Loucy (cell line): ENCODE results near the gene SEC63.
"Not testable (repeated sequence)": the region's sequence is repeated elsewhere in the genome, so short reads cannot be mapped to it uniquely, and the experiment has no call there.

ENCODE experiments used
- H2AFZ ChIP-seq: fragments of 200-600 bp; sonication (generic); 2 replicates; pipeline ENCODE4 v1.6.0; 2016; ENCODE audit warnings: antibody characterized with exemption, mild to moderate bottlenecking, low read length, moderate library complexity
- H3F3A ChIP-seq: fragments of 200-600 bp; 2 replicates; pipeline ENCODE4 v1.6.0; 2016; ENCODE audit warnings: antibody characterized with exemption, low read depth, mild to moderate bottlenecking
- H3K27me3 ChIP-seq: fragments of 200-600 bp; sonication (generic); 2 replicates; pipeline ENCODE4 v1.6.1; 2014; ENCODE audit warnings: low read length, mild to moderate bottlenecking; ENCODE audit not compliant: insufficient read depth, poor library complexity, severe bottlenecking
- H3K36me3 ChIP-seq: fragments of 200-600 bp; sonication (generic); 2 replicates; pipeline ENCODE4 v1.6.1; 2016; ENCODE audit warnings: low read length; ENCODE audit not compliant: insufficient read depth
- H3K4me1 ChIP-seq: fragments of 200-600 bp; sonication (generic); 2 replicates; pipeline ENCODE4 v1.5.1; 2014; ENCODE audit warnings: low read length, mild to moderate bottlenecking; ENCODE audit not compliant: insufficient read depth, poor library complexity, severe bottlenecking
- H3K4me2 ChIP-seq: fragments of 200-600 bp; sonication (generic); 2 replicates; pipeline ENCODE4 v1.6.0; 2014; ENCODE audit warnings: antibody characterized with exemption, low read length, low read depth, mild to moderate bottlenecking; ENCODE audit not compliant: poor library complexity, severe bottlenecking
- H3K4me3 ChIP-seq: fragments of 200-600 bp; sonication (generic); 2 replicates; pipeline ENCODE4 v1.5.1; 2014; ENCODE audit warnings: low read length, mild to moderate bottlenecking, mixed read lengths; ENCODE audit not compliant: poor library complexity, severe bottlenecking
- H3K79me2 ChIP-seq: fragments of 200-600 bp; sonication (generic); 2 replicates; pipeline ENCODE4 v1.6.1; 2014; ENCODE audit warnings: low read length; ENCODE audit not compliant: insufficient read depth
- H3K9ac ChIP-seq: fragments of 200-600 bp; sonication (generic); 2 replicates; pipeline ENCODE4 v1.6.0; 2014; ENCODE audit warnings: mild to moderate bottlenecking, low read depth, low read length, moderate library complexity; ENCODE audit not compliant: poor library complexity, severe bottlenecking
- H3K9me2 ChIP-seq: fragments of 200-600 bp; sonication (generic); replicated peaks from 2 replicates; pipeline ENCODE4 v1.6.1; 2016; ENCODE audit warnings: low read depth, low read length, mixed read lengths
- H3K9me3 ChIP-seq: fragments of 200-600 bp; sonication (generic); 2 replicates; pipeline ENCODE4 v1.6.1; 2014; ENCODE audit warnings: mild to moderate bottlenecking, antibody characterized with exemption, low read length, low read depth; ENCODE audit not compliant: insufficient read depth
- H4K20me1 ChIP-seq: fragments of 200-600 bp; sonication (generic); 2 replicates; pipeline ENCODE4 v1.6.0; 2014; ENCODE audit warnings: antibody characterized with exemption, low read length, mild to moderate bottlenecking; ENCODE audit not compliant: insufficient read depth, poor library complexity, severe bottlenecking
- CTCF ChIP-seq: fragments of 200-600 bp; sonication (generic); conservative IDR thresholded peaks from 2 replicates; pipeline ENCODE4 v1.5.1; 2014; ENCODE audit warnings: mild to moderate bottlenecking, antibody characterized with exemption, low read length
- EZH2phosphoT487 ChIP-seq: fragments of 200-600 bp; IDR thresholded peaks from 2 replicates; pipeline ENCODE4 v1.6.1; 2018; ENCODE audit warnings: antibody characterized with exemption, mild to moderate bottlenecking, moderate library complexity, borderline replicate concordance

The SEC63 gene

GRCh38 chr6:107862383-107862782 is 95.6 kb downstream of the SEC63 start:
- H4K20me1 ChIP-seq = no peaks in the 10 kb centered on the region
- H3K9me2 ChIP-seq = no peaks in the 10 kb centered on the region
- no peaks in the 10 kb centered on the region for H3K4me1 ChIP-seq
- no peak overlapping the region for H3K4me3 ChIP-seq
- no peak overlapping the region for H2AFZ ChIP-seq
- no peak overlapping the region for H3K9ac ChIP-seq
- H3K79me2 ChIP-seq = no peaks in the 10 kb centered on the region
- no peaks in the 10 kb centered on the region for H3K36me3 ChIP-seq
- no peaks in the 10 kb centered on the region for H3K27me3 ChIP-seq
- no peaks in the 10 kb centered on the region for H3K9me3 ChIP-seq
- H3F3A ChIP-seq = no peaks in the 10 kb centered on the region
- no peak overlapping the region for H3K4me2 ChIP-seq
- TF ChIP-seq EZH2phosphoT487 (no peak), CTCF (no peak)

GRCh38 chr6:107860963-107861362 is 97.0 kb downstream of the SEC63 start:
- not testable (repeated sequence) for H3K9me2 ChIP-seq, H3K9ac ChIP-seq, H4K20me1 ChIP-seq, H2AFZ ChIP-seq, H3K4me2 ChIP-seq, H3K27me3 ChIP-seq, H3F3A ChIP-seq, H3K79me2 ChIP-seq, H3K4me3 ChIP-seq, H3K9me3 ChIP-seq, H3K36me3 ChIP-seq, H3K4me1 ChIP-seq

- H3F3A ChIP-seq, H3K4me3 ChIP-seq, H3K9me3 ChIP-seq, H3K4me1 ChIP-seq, H3K36me3 ChIP-seq, H3K9me2 ChIP-seq, H3K4me2 ChIP-seq, H3K9ac ChIP-seq, H3K79me2 ChIP-seq, H3K27me3 ChIP-seq, H2AFZ ChIP-seq, H4K20me1 ChIP-seq: not testable (repeated sequence)
Observed at GRCh38 chr6:107860144-107860543, 97.9 kb downstream of the SEC63 start.

GRCh38 chr6:107853230-107853629 is 104.8 kb downstream of the SEC63 start:
- Histone ChIP-seq H3K27me3 (no peaks in the 10 kb centered on the region), H3K9ac (no peak overlapping the region), H3K79me2 (no peaks in the 10 kb centered on the region), H3K4me2 (no peak overlapping the region), H4K20me1 (no peaks in the 10 kb centered on the region), H3K4me1 (peaks cover 4% of the 10 kb centered on the region), H3K9me2 (no peaks in the 10 kb centered on the region), H3F3A (no peaks in the 10 kb centered on the region), H2AFZ (no peak overlapping the region), H3K9me3 (no peaks in the 10 kb centered on the region), H3K36me3 (no peaks in the 10 kb centered on the region), H3K4me3 (no peak overlapping the region)
- TF ChIP-seq EZH2phosphoT487 (no peak), CTCF (no peak)
